WI38 (cell line): ENCODE measurements around the gene SHANK1.
A peak's percentile ranks its signal among the peaks of the same experiment; 100 is the strongest.
"Not testable (repeated sequence)": the region's sequence is repeated elsewhere in the genome, so short reads cannot be mapped to it uniquely, and the experiment has no call there.

Experiments
- H3K4me3 ChIP-seq: 2 replicates; pipeline ENCODE4 v1.5.1; 2011; ENCODE audit warnings: low read depth, mild to moderate bottlenecking, control low read depth, low read length
- CTCF ChIP-seq: IDR thresholded peaks from 2 replicates; pipeline ENCODE4 v1.5.1; 2012; ENCODE audit warnings: low read depth, mild to moderate bottlenecking, control low read depth, low read length

SHANK1 gene

GRCh38 chr19:50719566-50719965 is at the start of gene SHANK1:
Gene SHANK1 (minus strand): TSS chr19:50719802. CDS start chr19:50716919, 2,883 bp downstream.
- no peak for TF ChIP-seq CTCF
- H3K4me3 ChIP-seq: peak within 1 kb of the TSS; percentile 59

DNA sequence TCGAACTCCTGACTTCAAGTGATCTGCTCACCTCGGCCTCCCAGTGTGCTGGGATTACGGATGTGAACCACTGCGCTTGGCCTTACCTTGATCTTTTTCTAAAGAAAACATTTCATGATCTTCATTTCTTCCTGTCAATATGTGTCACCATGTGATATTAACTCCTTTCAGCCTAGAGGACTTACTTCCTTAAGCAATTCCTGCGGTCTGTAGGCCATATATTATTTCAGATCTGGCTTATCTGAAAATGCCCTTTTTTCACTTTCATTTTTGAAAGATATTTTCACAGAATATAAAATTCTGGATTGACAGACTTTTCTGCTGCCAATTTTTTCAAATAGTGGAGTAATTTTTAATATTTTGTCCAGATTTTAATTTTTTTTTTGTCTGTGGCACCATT is 48.7 kb upstream of the SHANK1 start:
- no peak for TF ChIP-seq CTCF
- no peak overlapping the region for H3K4me3 ChIP-seq

DNA sequence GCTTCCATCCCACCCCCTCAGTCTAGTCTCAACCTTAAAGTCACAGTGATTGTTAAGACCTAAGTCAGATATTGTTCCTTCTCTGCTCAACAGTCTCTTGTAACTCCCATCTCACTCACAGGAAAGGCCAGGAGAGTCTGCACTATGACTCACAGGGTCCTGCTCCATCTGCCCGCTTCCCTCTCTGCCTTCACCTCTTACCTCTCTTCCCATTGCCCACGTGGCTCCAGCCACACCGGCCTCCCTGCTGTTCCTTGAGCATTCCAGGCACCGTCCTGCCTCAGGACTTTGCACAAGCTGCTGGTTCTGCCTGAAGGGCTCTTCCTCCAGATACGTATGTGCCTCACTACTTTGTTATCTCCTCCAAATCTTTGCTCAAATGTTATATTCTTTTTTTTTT is 47.7 kb upstream of the SHANK1 start:
- H3K4me3 ChIP-seq: not testable (repeated sequence)

- H3K4me3 ChIP-seq: not testable (repeated sequence)
Measured at GRCh38 chr19:50766746-50767145, 47.1 kb upstream of the SHANK1 start.

DNA sequence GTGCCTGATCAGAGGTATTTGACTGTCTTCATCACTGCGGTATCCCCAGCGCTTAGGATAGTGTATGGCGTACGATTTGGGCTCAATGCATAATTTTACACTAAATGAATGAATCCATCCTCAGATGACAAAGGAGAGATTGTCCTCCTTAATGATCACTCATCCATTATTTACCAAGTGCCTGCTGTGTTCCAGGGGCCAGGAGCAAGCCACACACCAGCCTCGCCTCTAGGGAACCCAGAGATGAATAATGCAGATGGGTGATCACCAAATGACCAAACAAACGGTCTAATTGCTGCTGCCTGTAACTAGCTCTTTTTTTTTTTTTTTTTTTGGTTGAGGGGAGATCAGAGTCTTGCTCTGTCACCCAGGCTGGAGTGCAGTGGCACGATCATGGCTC is 44.8 kb upstream of the SHANK1 start:
- H3K4me3 ChIP-seq: no peak overlapping the region
- TF ChIP-seq CTCF: no peak

GRCh38 chr19:50763521-50763920 is 43.9 kb upstream of the SHANK1 start:
- H3K4me3 ChIP-seq: not testable (repeated sequence)

GRCh38 chr19:50761501-50761900 is 41.9 kb upstream of the SHANK1 start:
- H3K4me3 ChIP-seq: not testable (repeated sequence)

DNA sequence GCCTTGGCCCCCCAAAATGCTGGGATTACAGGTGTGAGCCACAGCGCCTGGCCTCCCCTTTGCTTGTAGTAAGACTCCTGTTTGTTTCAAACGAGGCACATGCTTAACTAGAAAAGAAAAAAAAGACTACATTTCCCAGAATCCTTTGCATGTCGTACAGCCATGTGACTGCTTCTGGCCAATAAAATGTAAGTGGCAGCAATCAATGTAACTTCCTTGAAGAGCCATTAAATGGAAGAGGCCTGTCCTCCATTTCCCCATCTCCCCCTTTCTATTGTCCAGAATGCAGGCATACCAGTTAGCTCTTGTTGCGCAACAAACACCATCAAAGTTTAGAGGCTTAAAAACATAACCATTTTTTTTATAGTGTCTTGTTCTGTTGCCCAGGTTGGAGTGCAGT is 40.3 kb upstream of the SHANK1 start:
- TF ChIP-seq CTCF: no peak
- H3K4me3 ChIP-seq: no peak overlapping the region

- not testable (repeated sequence) for H3K4me3 ChIP-seq
Measured at GRCh38 chr19:50759076-50759475, 39.5 kb upstream of the SHANK1 start.

DNA sequence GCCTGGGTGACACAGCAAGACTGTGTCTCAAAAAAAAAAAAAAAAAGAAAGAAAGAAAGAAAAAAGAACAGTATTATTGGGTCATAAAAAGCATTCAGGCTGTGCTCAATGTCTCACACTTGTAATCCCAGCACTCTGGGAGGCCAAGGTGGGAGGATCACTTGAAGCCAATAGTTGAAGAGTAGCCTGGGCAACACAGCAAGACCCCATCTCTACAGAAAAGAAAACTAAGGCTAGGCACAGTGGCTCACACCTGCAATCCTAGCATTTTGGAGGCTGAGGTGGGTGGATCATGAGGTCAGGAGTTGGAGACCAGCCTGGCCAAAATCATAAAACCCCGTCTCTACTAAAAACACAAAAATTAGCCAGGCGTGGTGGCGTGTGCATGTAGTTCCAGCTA is 38.0 kb upstream of the SHANK1 start:
- not testable (repeated sequence) for H3K4me3 ChIP-seq

- not testable (repeated sequence) for H3K4me3 ChIP-seq
Measured at GRCh38 chr19:50756244-50756643, 36.6 kb upstream of the SHANK1 start.

DNA sequence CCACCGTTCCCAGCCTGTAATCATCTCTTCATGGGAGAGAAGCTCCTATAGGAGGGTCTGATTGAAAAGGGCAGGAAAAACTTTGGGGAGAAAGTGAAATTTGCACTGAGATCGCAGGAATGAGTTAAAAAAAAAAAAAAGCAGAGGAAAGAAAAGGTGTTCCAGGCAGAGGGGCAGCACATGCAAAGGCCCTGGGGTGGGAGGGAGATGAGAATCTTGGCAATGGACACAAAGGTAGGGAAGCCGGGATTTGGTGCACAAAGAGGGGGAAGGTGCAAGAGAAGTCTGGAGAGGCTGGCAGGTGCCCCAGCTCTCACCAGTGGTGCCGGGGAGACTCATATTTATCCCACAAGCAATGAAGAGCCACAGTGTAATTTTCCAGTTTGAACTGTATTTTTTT is 34.3 kb upstream of the SHANK1 start:
- no peak for TF ChIP-seq CTCF
- no peak overlapping the region for H3K4me3 ChIP-seq
